HG03521 (cell line): Measurements from ENCODE around the gene COL1A2.

Experiments
- ATAC-seq: cut with Tn5 transposase; IDR thresholded peaks from one replicate; pipeline ENCODE4 v1.9.1; 2021; ENCODE audit warnings: mild to moderate bottlenecking, moderate library complexity; ENCODE audit not compliant: unreplicated experiment

COL1A2 gene

GRCh38 chr7:94382746-94383145, 11.9 kb upstream of the COL1A2 start:
- no peak for ATAC-seq

GRCh38 chr7:94384315-94384714, 10.4 kb upstream of the COL1A2 start:
- no peak for ATAC-seq

- no peak for ATAC-seq
Observed at GRCh38 chr7:94386416-94386815, 8.3 kb upstream of the COL1A2 start.

- ATAC-seq, result no peak
Observed at GRCh38 chr7:94388540-94388939, 6.2 kb upstream of the COL1A2 start.

GRCh38 chr7:94389381-94389780, 5.3 kb upstream of the COL1A2 start:
- ATAC-seq, result no peak

GRCh38 chr7:94391726-94392392, 2.8 kb upstream of the COL1A2 start:
- ATAC-seq, result no peak

- no peak for ATAC-seq
Observed at GRCh38 chr7:94392393-94392786, 2.3 kb upstream of the COL1A2 start.

- ATAC-seq, result no peak
Observed at GRCh38 chr7:94393246-94394108, 1.2 kb upstream of the COL1A2 start.

GRCh38 chr7:94394109-94394436, 622 bp upstream of the COL1A2 start:
- no peak for ATAC-seq

- ATAC-seq, result peak; percentile 92
Observed at GRCh38 chr7:94395141-94396036, 694 bp downstream of the COL1A2 start.

- ATAC-seq, result no peak
Observed at GRCh38 chr7:94396037-94396431, 1.3 kb downstream of the COL1A2 start.

- ATAC-seq, result no peak
Observed at GRCh38 chr7:94396596-94396995, 1.9 kb downstream of the COL1A2 start.

- no peak for ATAC-seq
Observed at GRCh38 chr7:94397722-94398121, 3.0 kb downstream of the COL1A2 start.

- ATAC-seq, result no peak
Observed at GRCh38 chr7:94398841-94399240, 4.1 kb downstream of the COL1A2 start.

- no peak for ATAC-seq
Observed at GRCh38 chr7:94400022-94400421, 5.3 kb downstream of the COL1A2 start.

GRCh38 chr7:94400643-94401427, 6.1 kb downstream of the COL1A2 start:
- ATAC-seq, result no peak

- no peak for ATAC-seq
Observed at GRCh38 chr7:94401428-94401814, 6.7 kb downstream of the COL1A2 start.

- ATAC-seq, result no peak
Observed at GRCh38 chr7:94403546-94403945, 8.9 kb downstream of the COL1A2 start.

GRCh38 chr7:94405506-94405905, 10.8 kb downstream of the COL1A2 start:
- ATAC-seq, result no peak

GRCh38 chr7:94406696-94407095, 12.0 kb downstream of the COL1A2 start:
- ATAC-seq, result no peak
